Panc1 (cell line): ENCODE data around the gene PRAMEF12.

Experiments
- POLR2AphosphoS5 ChIP-seq: IDR thresholded peaks from 2 replicates; pipeline ENCODE4 v1.6.1; 2012; ENCODE audit warnings: mild to moderate bottlenecking, low read depth, low read length, moderate library complexity
- TCF7L2 ChIP-seq: IDR thresholded peaks from 2 replicates; pipeline ENCODE4 v1.6.1; 2011; ENCODE audit warnings: mild to moderate bottlenecking, low read depth, low read length, inconsistent platforms
- TF ChIP-seq, protein P1 (sequence below): fragments of 450-650 bp; IDR thresholded peaks from 2 replicates; pipeline ENCODE4 v1.5.1; 2017; ENCODE audit warnings: mild to moderate bottlenecking
- TF ChIP-seq, protein P2 (sequence below), 2 experiments: IDR thresholded peaks; 2 replicates each; pipeline ENCODE4 v1.6.1; 2011 to 2012; ENCODE audit warnings: low read depth in 2 of 2, control low read depth in 1 of 2, low read length in 1 of 2, mild to moderate bottlenecking in 1 of 2, moderate library complexity in 1 of 2; ENCODE audit not compliant: insufficient read depth in 1 of 2

DNA sequence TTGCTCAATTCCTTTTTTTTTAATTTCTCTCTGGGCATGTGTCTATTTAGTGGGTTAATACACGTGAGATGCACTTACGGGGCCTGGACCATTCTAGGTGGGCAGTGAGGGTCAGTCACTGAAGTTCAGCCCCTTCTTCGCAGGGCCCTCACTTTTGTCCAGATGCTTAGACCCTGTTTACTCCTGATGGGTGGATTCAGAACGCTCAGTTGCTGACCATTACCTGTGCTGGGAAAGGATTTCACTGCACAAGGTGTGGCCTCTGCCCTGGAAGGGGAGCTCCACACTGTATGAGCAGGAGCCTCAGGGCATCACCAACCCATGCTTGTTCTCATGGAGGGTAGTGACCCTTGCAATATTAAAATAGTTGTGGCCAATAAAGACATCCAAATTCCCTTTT lies 4.5 kb downstream of the PRAMEF12 start:
- TF ChIP-seq, protein P1, sequence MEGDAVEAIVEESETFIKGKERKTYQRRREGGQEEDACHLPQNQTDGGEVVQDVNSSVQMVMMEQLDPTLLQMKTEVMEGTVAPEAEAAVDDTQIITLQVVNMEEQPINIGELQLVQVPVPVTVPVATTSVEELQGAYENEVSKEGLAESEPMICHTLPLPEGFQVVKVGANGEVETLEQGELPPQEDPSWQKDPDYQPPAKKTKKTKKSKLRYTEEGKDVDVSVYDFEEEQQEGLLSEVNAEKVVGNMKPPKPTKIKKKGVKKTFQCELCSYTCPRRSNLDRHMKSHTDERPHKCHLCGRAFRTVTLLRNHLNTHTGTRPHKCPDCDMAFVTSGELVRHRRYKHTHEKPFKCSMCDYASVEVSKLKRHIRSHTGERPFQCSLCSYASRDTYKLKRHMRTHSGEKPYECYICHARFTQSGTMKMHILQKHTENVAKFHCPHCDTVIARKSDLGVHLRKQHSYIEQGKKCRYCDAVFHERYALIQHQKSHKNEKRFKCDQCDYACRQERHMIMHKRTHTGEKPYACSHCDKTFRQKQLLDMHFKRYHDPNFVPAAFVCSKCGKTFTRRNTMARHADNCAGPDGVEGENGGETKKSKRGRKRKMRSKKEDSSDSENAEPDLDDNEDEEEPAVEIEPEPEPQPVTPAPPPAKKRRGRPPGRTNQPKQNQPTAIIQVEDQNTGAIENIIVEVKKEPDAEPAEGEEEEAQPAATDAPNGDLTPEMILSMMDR, result no peak
- TF ChIP-seq POLR2AphosphoS5, result no peak
- TF ChIP-seq TCF7L2, result no peak
- TF ChIP-seq, protein P2, sequence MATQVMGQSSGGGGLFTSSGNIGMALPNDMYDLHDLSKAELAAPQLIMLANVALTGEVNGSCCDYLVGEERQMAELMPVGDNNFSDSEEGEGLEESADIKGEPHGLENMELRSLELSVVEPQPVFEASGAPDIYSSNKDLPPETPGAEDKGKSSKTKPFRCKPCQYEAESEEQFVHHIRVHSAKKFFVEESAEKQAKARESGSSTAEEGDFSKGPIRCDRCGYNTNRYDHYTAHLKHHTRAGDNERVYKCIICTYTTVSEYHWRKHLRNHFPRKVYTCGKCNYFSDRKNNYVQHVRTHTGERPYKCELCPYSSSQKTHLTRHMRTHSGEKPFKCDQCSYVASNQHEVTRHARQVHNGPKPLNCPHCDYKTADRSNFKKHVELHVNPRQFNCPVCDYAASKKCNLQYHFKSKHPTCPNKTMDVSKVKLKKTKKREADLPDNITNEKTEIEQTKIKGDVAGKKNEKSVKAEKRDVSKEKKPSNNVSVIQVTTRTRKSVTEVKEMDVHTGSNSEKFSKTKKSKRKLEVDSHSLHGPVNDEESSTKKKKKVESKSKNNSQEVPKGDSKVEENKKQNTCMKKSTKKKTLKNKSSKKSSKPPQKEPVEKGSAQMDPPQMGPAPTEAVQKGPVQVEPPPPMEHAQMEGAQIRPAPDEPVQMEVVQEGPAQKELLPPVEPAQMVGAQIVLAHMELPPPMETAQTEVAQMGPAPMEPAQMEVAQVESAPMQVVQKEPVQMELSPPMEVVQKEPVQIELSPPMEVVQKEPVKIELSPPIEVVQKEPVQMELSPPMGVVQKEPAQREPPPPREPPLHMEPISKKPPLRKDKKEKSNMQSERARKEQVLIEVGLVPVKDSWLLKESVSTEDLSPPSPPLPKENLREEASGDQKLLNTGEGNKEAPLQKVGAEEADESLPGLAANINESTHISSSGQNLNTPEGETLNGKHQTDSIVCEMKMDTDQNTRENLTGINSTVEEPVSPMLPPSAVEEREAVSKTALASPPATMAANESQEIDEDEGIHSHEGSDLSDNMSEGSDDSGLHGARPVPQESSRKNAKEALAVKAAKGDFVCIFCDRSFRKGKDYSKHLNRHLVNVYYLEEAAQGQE (IDR thresholded peaks at IDR 0.05; ENCODE audit: insufficient read depth in 1 of 2, low read depth in 2 of 2, low read length in 1 of 2), result no peak
